Activated CD8-positive, alpha-beta memory T cell treated with anti-CD3 and anti-CD28 coated beads, Interleukin-2, amount 10 ng/mL, durations not matched to agents 7 days and 5 days (primary cell): ENCODE data around the gene NUPR1. TPM values are rescaled to one million over a fixed set of nuclear protein-coding genes. Genes with fewer than 3 reads are reported as not detected.
"Not testable (repeated sequence)": the region's sequence is repeated elsewhere in the genome, so short reads cannot be mapped to it uniquely, and the experiment has no call there.

Source experiments
- ATAC-seq: fragments of 150-1000 bp; cut with Tn5 transposase; one replicate; pipeline ENCODE4 v1.10.0; 2021; ENCODE audit warnings: moderate library complexity
- CTCF ChIA-PET: fragments of 350-600 bp; sonication (Branson Sonifier 250); formaldehyde crosslinking; loops from one replicate; lab custom pipeline; 2021; ENCODE audit warnings: antibody characterized with exemption; lab: Charles Lee
- DNase-seq: peaks from one replicate; pipeline ENCODE4 v3.0.0-alpha.2; 2020
- H3K27ac Mint-ChIP-seq: one replicate; pipeline ENCODE4 v1.8.0; 2021; ENCODE audit warnings: mild to moderate bottlenecking, mixed read lengths
- H3K27me3 Mint-ChIP-seq: one replicate; pipeline ENCODE4 v1.8.0; 2021; ENCODE audit warnings: mixed read lengths
- H3K36me3 Mint-ChIP-seq: one replicate; pipeline ENCODE4 v1.8.0; 2021; ENCODE audit warnings: mild to moderate bottlenecking, mixed read lengths
- H3K4me1 Mint-ChIP-seq: one replicate; pipeline ENCODE4 v1.8.0; 2021; ENCODE audit warnings: mixed read lengths
- H3K4me3 Mint-ChIP-seq: one replicate; pipeline ENCODE4 v1.8.0; 2021; ENCODE audit warnings: mild to moderate bottlenecking, moderate library complexity, mixed read lengths
- H3K9me3 Mint-ChIP-seq: one replicate; pipeline ENCODE4 v1.8.0; 2022; ENCODE audit warnings: low read depth, mixed read lengths
- total RNA-seq, 2 experiments: library from RNA; stranded (reverse); gene quantifications; one replicate each; pipeline ENCODE4 v1.2.3, GENCODE V29; 2021

The NUPR1 gene
- total RNA-seq, 2 experiments from 2014 or later: not detected

DNA sequence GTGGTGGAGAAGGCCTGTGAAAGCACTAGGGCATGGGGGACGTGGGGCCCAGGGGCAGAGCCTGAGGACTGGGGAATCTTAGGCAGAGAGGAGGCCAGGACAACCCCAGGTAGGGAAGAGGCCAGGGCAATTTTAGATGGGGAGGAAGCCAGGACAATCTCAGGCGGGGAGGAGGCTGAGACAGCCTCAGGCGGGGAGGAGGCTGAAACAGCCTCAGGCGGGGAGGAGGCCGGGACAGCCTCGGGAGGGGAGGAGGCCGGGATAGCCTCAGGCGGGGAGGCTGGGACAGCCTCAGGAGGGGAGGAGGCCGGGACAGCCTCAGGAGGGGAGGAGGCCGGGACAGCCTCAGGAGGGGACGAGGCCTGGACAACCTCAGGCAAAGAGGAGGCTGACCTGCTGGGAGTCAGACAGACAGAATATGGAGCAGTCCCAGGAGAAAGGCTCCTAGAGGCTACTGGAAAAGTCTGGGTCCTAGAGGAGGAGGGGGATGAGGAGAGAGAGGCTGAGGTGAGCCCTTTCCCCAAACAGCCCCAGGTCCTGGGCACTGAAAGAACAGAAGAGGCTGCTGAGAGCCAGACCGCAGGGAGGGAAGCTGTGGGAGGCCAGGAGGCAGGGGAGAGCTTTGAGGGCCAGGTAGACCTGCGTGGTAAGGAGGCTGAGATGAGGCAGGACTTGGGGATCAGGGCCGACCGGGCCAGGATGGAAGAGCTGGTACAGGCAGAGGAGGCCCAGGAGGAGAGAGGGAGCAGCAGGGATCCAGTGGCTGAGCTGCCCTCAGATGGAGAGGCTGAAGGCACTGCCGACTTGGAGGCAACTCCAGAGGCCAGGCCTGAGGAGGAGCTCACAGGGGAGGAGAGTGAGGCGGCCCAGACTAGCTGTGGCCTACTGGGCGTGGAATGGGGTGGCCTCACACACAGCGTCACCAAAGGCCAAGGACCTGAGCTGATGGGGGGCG is 42.7 kb downstream of the NUPR1 start:
- no peaks in the 10 kb centered on the region for H3K9me3 Mint-ChIP-seq
- peaks cover 60% of the 10 kb centered on the region for H3K4me1 Mint-ChIP-seq
- H3K4me3 Mint-ChIP-seq: peak overlapping the region; percentile 95
- ATAC-seq (no peak), DNase-seq (no peak)
- CTCF ChIA-PET: interaction anchor here (1.0 kb wide), 1 partner anchor 54 kb away, joined by 3 read pairs; no protein-coding TSS in a partner anchor
- H3K27me3 Mint-ChIP-seq: no peaks in the 10 kb centered on the region
- peaks cover 13% of the 10 kb centered on the region for H3K36me3 Mint-ChIP-seq
- peak overlapping the region; percentile 100 for H3K27ac Mint-ChIP-seq

DNA sequence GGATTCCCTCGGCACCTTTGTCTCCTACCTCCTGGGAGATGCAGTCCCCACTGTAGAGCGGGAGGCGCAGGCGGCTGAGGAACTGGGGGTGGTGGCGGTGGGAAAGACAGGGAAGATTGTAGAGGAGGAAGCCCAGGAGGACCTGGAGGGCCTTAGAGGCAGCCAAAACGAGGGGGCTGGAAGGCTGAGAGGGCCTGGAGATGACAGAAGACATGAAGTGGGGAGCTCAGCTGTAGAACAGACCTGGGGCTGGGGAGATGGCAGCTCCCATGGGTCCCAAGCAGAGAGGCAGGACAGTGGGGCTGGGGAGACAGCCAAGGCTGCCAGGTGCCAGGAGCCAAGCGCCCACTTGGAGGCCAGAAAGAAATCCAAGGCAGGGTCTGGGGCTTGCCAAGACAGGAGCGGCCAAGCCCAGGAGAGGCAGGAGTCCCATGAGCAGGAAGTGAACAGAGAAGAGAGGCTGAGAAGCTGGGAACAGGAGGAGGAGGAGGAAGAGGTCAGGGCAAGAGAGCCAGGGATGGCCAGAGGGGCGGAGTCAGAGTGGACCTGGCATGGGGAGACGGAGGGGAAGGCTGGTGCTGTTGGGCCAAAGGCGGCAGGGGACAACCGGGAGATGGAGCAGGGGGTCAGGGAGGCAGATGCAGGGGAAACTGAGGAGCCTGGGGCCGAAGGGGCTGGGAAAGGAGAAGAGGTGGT is 43.5 kb downstream of the NUPR1 start:
- ATAC-seq: no peak

DNA sequence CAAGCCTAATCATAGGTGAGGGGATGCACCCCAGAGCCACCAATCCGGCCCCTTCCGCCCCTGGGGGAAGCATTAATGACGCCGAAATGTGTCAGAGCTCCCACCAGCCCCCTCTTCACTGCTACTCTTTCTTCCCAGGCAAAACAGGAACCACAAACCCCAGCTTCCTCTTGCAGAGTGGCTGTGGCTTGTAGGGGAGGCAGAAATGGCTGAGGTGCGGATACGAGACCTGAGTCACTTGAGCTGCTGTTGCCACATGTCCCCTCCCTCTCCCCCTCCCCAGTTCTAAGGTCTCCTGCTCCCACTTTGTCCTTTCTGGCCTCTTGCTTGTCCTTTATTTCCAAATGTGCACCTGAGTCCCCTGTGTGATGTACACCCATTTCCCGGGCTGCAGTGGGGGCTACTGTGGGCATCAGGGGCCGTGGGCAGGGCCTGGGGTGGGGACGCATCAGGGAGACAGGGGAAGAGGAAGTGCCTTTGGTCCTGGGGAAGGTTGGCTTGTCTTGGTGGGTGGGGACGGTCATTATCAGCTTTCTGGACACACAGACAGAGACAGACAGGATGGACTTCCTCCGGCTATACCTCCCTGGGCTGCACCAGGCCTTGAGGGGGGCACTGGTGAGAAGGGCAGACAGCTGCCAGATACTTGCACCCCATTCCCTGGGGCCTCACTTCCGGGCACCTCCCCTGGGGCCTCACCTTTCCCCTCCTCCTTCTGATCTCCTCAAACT is 44.5 kb downstream of the NUPR1 start, which contains the start of gene APOBR:
APOBR (plus strand) TSS at position 523 of the 731 bp plus-strand sequence; CDS start at position 562, 39 bp downstream.
- Mint-ChIP-seq H3K4me1 (peaks cover 59% of the 10 kb centered on the region), H3K4me3 (peak within 1 kb of the TSS; percentile 95), H3K36me3 (peaks cover 17% of the 10 kb centered on the region), H3K27ac (peak within 1 kb of the TSS; percentile 100), H3K27me3 (no peaks in the 10 kb centered on the region), H3K9me3 (no peaks in the 10 kb centered on the region)
- ATAC-seq (peak; percentile 69), DNase-seq (peak; percentile 97)
- CTCF ChIA-PET: interaction anchor here (0.5 to 1.4 kb wide), 6 partner anchors 8 to 483 kb away, joined by 3 to 6 read pairs (median 4); no protein-coding TSS in a partner anchor

More for the DNA sequence above, 43.5 kb downstream of the NUPR1 start:
- Mint-ChIP-seq H3K4me3 (peak overlapping the region; percentile 95), H3K36me3 (peaks cover 14% of the 10 kb centered on the region), H3K27ac (peak overlapping the region; percentile 100), H3K27me3 (no peaks in the 10 kb centered on the region), H3K4me1 (peaks cover 60% of the 10 kb centered on the region), H3K9me3 (no peaks in the 10 kb centered on the region)
- CTCF ChIA-PET: interaction anchor here (1.0 to 1.4 kb wide), 2 partner anchors 53 to 55 kb away, joined by 3 to 4 read pairs; no protein-coding TSS in a partner anchor
- no peak for DNase-seq

DNA sequence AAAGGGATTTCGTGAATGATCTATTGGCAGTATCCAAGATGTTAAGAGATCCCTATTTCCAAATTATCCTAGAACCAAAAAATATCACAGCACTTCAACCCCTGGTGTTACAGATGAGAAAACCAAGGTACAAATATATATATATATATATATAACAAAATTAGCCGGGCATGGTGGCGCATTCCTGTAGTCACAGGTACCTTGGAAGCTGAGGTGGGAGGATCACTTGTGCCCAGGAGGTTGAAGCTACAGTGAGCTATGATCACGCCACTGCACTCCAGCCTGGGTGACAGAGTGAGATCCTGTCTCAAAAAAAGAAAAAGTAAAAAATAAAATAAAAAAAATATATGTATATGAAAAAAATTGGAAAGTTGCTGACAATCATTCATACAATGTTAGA is 46.3 kb downstream of the NUPR1 start:
- Mint-ChIP-seq H3K27ac (peak overlapping the region; percentile 100), H3K4me3 (peak overlapping the region; percentile 95), H3K4me1 (peaks cover 68% of the 10 kb centered on the region), H3K9me3 (no peaks in the 10 kb centered on the region), H3K36me3 (peaks cover 24% of the 10 kb centered on the region), H3K27me3 (no peaks in the 10 kb centered on the region)
- DNase-seq: no peak
- CTCF ChIA-PET: interaction anchor here (1.1 to 1.5 kb wide), 2 partner anchors 9 to 23 kb away, joined by 3 read pairs; no protein-coding TSS in a partner anchor
- no peak for ATAC-seq

DNA sequence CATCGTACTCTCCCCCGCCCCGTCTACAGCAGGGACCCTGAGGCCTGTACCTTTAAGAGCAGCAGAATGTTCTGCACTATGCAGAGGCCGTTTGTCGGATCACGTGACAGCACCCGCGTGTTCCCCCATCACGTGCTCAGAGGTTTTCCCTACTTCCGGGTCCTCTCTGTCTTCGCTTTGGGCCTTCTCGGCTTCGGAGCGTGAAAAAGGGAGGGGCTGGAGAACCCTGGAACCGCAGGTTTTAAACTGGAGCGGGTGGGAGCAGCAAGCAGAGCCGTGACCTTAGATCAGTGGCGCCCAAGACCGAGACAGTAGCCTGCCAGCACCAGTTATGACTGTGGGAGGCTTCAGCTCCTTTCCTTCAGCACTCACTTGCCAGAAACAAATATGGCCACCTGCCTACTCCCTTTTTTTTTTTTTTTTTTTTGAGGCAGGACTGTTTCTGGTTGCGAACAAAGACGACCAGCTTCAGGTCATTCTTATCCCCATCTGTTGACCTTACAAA is 46.8 kb downstream of the NUPR1 start, which contains the start of gene CLN3:
CLN3 (minus strand) TSS at position 105 of the 505 bp plus-strand sequence. CDS start 315 bp downstream, outside the sequence.
- Mint-ChIP-seq H3K4me1 (peaks cover 68% of the 10 kb centered on the region), H3K4me3 (peak within 1 kb of the TSS; percentile 95), H3K27me3 (no peaks in the 10 kb centered on the region), H3K27ac (peak within 1 kb of the TSS; percentile 100), H3K9me3 (no peaks in the 10 kb centered on the region), H3K36me3 (peaks cover 29% of the 10 kb centered on the region)
- peak; percentile 76 for ATAC-seq
- CTCF ChIA-PET: interaction anchor here (0.6 to 1.5 kb wide), 4 partner anchors 8 to 359 kb away, joined by 3 read pairs; no protein-coding TSS in a partner anchor
- peak; percentile 96 for DNase-seq

DNA sequence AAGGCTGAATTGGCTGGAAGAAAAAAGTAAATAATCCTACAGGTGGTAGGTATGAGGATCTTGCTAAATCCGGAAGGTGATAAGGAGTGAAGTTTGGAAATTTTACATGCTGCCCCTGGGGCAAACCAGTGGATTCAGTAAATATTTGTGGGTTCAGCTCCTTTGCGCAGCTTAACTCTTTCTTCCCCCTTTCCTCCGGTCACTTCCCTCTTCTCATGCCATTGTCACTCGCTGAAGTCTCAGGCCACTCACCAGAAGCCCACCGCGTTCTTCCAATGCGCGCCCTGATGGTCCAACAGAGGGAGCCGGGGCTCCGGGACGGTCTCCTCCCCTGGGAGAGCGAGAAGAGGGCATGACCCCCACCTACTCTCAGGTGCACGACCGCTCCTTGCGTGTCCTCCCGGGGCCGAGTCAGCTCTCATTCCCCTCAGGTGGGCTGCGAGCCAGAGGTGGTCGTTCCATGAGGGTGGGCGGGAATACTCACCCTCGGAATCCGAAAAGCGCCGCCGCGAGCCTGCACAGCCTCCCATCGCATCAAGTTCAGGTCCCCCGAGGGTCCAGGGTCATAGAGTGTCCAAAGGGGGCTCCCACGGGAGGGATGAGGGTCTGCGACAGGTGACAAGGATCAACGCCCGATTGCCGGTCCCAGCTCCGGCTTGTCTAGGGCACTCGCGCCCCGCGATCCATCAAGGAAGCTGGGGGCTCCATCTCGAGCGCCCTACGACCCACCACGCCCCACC is 47.4 kb downstream of the NUPR1 start:
- H3K36me3 Mint-ChIP-seq: peaks cover 29% of the 10 kb centered on the region
- peaks cover 62% of the 10 kb centered on the region for H3K4me1 Mint-ChIP-seq
- peak overlapping the region; percentile 100 for H3K27ac Mint-ChIP-seq
- CTCF ChIA-PET: interaction anchor here (0.6 to 1.5 kb wide), 5 partner anchors 8 to 358 kb away, joined by 3 to 4 read pairs (median 3); no protein-coding TSS in a partner anchor
- H3K4me3 Mint-ChIP-seq: peak overlapping the region; percentile 95
- H3K27me3 Mint-ChIP-seq: no peaks in the 10 kb centered on the region
- H3K9me3 Mint-ChIP-seq: no peaks in the 10 kb centered on the region
- no peak for ATAC-seq
- DNase-seq: peak; percentile 55

DNA sequence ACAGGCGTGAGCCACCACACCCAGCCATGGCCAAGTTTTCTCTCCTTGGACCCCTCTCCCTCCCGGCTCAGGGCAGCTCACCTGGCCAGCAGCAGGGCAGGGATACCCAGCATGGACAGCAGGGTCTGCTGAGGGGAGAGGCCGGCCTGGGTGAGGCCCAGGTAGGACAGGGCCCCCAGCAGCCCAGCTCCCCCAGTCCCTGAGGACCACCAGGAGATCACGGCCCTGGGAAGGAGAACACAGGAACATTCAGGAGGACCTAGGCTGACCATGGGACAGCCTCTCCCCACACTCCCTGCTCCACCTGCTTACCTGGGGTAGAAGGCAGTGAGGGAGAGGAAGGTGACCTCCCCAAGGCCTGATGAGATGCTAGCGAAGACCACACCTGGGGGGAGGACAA is 52.5 kb downstream of the NUPR1 start:
- no peaks in the 10 kb centered on the region for H3K9me3 Mint-ChIP-seq
- no peak overlapping the region for H3K27ac Mint-ChIP-seq
- ATAC-seq (no peak), DNase-seq (no peak)
- H3K27me3 Mint-ChIP-seq: no peaks in the 10 kb centered on the region
- peaks cover 31% of the 10 kb centered on the region for H3K36me3 Mint-ChIP-seq
- H3K4me1 Mint-ChIP-seq: peaks cover 20% of the 10 kb centered on the region
- no peak overlapping the region for H3K4me3 Mint-ChIP-seq
- CTCF ChIA-PET: no interaction called here

DNA sequence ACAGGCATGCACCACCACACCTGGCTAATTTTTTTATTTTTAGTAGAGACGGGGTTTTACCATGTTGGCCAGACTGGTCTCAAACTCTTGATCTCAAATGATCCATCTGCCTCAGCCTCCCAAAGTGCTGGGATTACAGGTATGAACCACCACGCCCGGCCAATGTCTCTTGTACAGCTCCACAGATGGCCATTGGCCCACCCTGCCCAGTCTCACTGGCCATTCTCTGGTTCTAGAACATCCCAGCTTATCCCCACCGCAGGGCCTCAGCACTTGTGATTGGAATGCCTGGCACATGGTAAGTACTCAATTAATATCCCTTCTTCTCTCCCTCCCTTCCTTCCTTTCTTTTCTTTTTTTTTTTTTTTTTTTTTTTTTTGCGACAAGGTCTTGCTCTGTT is 55.4 kb downstream of the NUPR1 start:
- peaks cover 21% of the 10 kb centered on the region for H3K36me3 Mint-ChIP-seq
- not testable (repeated sequence) for H3K27ac Mint-ChIP-seq, H3K4me1 Mint-ChIP-seq, H3K4me3 Mint-ChIP-seq, H3K27me3 Mint-ChIP-seq, DNase-seq, ATAC-seq, H3K9me3 Mint-ChIP-seq
- CTCF ChIA-PET: interaction anchor here (0.7 to 1.3 kb wide), 2 partner anchors 9 to 15 kb away, joined by 3 read pairs; partner anchors contain the start of gene CLN3

Other genes with a start within 250 kb of the NUPR1 start
- gene SBK1, start 246.4 kb downstream of the NUPR1 start, total RNA-seq: 10 to 100 TPM in 1 of 2 experiments, 1 to 10 TPM in 1; 3.2 to 11.3 TPM
- gene NPIPB6, start 175.5 kb downstream of the NUPR1 start, total RNA-seq: 1 to 10 TPM; 2.0 to 4.6 TPM
- 10 to 100 TPM; 58.1 to 69.0 TPM for gene EIF3CL, start 135.1 kb downstream of the NUPR1 start, total RNA-seq
- gene NPIPB7, start 66.6 kb downstream of the NUPR1 start, total RNA-seq: not detected
- gene CLN3, start 46.9 kb downstream of the NUPR1 start, total RNA-seq: 10 to 100 TPM; 46.1 to 54.6 TPM
- gene APOBR, start 44.3 kb downstream of the NUPR1 start, total RNA-seq: 10 to 100 TPM; 25.5 to 28.0 TPM
- not detected for gene IL27, start 32.1 kb downstream of the NUPR1 start, total RNA-seq
- 10 to 100 TPM; 36.4 to 39.9 TPM for gene SGF29, start 14.9 kb upstream of the NUPR1 start, total RNA-seq
- under 1 TPM in 1 of 2 experiments, not detected in 1; 0.20 TPM for gene SULT1A2, start 58.1 kb upstream of the NUPR1 start, total RNA-seq
- 10 to 100 TPM; 13.5 to 14.1 TPM for gene SULT1A1, start 71.1 kb upstream of the NUPR1 start, total RNA-seq
- gene NPIPB8, start 99.1 kb upstream of the NUPR1 start, total RNA-seq: 1 to 10 TPM; 1.0 to 1.5 TPM
- gene EIF3C, start 172.5 kb upstream of the NUPR1 start, total RNA-seq: 100 to 1,000 TPM; 389 to 508 TPM
- gene NPIPB9, start 212.8 kb upstream of the NUPR1 start, total RNA-seq: 1 to 10 TPM; 2.0 to 2.6 TPM